ENCODE results near the gene UGT1A10.

GRCh38 chr2:233764264-233764663, 128.0 kb downstream of the UGT1A10 start:
- TF ChIP-seq CTCF (IDR thresholded peaks at IDR 0.05 in 2 of 3, conservative IDR thresholded peaks at IDR 0.05 in 1 of 3; ENCODE audit: borderline replicate concordance in 1 of 3, insufficient read depth in 1 of 3, low read depth in 2 of 3, low read length in 2 of 3) (no peak), RAD21 (IDR thresholded peaks at IDR 0.05; ENCODE audit: low read depth) (no peak), POLR2A (IDR thresholded peaks at IDR 0.05; ENCODE audit: borderline replicate concordance, extremely low read depth, insufficient read depth, insufficient read length) (no peak)

Data from HCT116 (cell line).